Germinal center (tissue), 1 donor: ENCODE measurements around the gene MGLL.

Experiments used
- DNase-seq: peaks from one replicate; pipeline ENCODE4 v3.0.0; 2012; ENCODE audit warnings: mixed read lengths, low spot score

Gene MGLL

GRCh38 chr3:127835993-127836882 lies 13.9 kb upstream of the MGLL start:
- peak; percentile 71 for DNase-seq

- no peak for DNase-seq
Observed at GRCh38 chr3:127834771-127835170, 12.5 kb upstream of the MGLL start.

- DNase-seq = no peak
Observed at GRCh38 chr3:127833281-127834032, 11.1 kb upstream of the MGLL start.

GRCh38 chr3:127831723-127832172 lies 9.4 kb upstream of the MGLL start:
- DNase-seq = peak; percentile 63

- no peak for DNase-seq
Observed at GRCh38 chr3:127829537-127829936, 7.2 kb upstream of the MGLL start.

- no peak for DNase-seq
Observed at GRCh38 chr3:127827808-127828207, 5.5 kb upstream of the MGLL start.

GRCh38 chr3:127825756-127826155 lies 3.4 kb upstream of the MGLL start:
- no peak for DNase-seq

GRCh38 chr3:127824151-127824825 lies 2.0 kb upstream of the MGLL start:
- DNase-seq = no peak

- no peak for DNase-seq
Observed at GRCh38 chr3:127823426-127823857, 1.1 kb upstream of the MGLL start.

GRCh38 chr3:127822682-127823425 lies 539 bp upstream of the MGLL start:
- DNase-seq = peak; percentile 60

- peak; percentile 47 for DNase-seq
Observed at GRCh38 chr3:127821394-127821793, 921 bp downstream of the MGLL start.

- no peak for DNase-seq
Observed at GRCh38 chr3:127820826-127821313, 1.4 kb downstream of the MGLL start.

GRCh38 chr3:127820221-127820825 lies 2.0 kb downstream of the MGLL start:
- no peak for DNase-seq

GRCh38 chr3:127819656-127820055 lies 2.7 kb downstream of the MGLL start:
- no peak for DNase-seq

GRCh38 chr3:127819086-127819485 lies 3.2 kb downstream of the MGLL start:
- DNase-seq = no peak

GRCh38 chr3:127817406-127817841 lies 4.9 kb downstream of the MGLL start:
- DNase-seq = no peak

GRCh38 chr3:127816783-127817405 lies 5.4 kb downstream of the MGLL start:
- DNase-seq = no peak

- DNase-seq = no peak
Observed at GRCh38 chr3:127815641-127816605, 6.4 kb downstream of the MGLL start.

GRCh38 chr3:127815001-127815400 lies 7.3 kb downstream of the MGLL start:
- DNase-seq = no peak
